Smooth muscle cell of the pulmonary artery (primary cell): Measurements from ENCODE around the gene PPIL6. TPM values are rescaled to one million over a fixed set of nuclear protein-coding genes. Genes with fewer than 3 reads are reported as not detected.

Experiments
- total RNA-seq: library from RNA; depleted of rRNA; stranded (reverse); fragments of >200 nt; gene quantifications from 2 replicates; pipeline ENCODE4 v1.2.3, GENCODE V29; 2014

Gene PPIL6
- total RNA-seq = 3.3 and 5.0 TPM in 2 replicates

GRCh38 chr6:109440331-109441068, at the start of gene PPIL6, which contains the start of gene SMPD2:
TSS of gene PPIL6 (minus strand) at chr6:109440628. CDS start at chr6:109440590, 38 bp downstream.
TSS of gene SMPD2 (plus strand) at chr6:109440724. CDS start at chr6:109441122, 398 bp downstream.

GRCh38 chr6:109482905-109483734, 42.7 kb upstream of the PPIL6 start, which contains the start of gene ZBTB24:
TSS of gene ZBTB24 (minus strand) at chr6:109483219. CDS start at chr6:109482026, 1,193 bp downstream.

GRCh38 chr6:109455437-109456110, 15.1 kb upstream of the PPIL6 start, which contains the start of gene MICAL1:
TSS of gene MICAL1 (minus strand) at chr6:109455772. CDS start at chr6:109454196, 1,576 bp downstream.

GRCh38 chr6:109381747-109382575, 58.5 kb downstream of the PPIL6 start, which contains the start of gene CD164:
TSS of gene CD164 (minus strand) at chr6:109382467. CDS start at chr6:109382378, 89 bp downstream.

Other genes with a start within 250 kb of the PPIL6 start
- 244 and 285 TPM in 2 replicates for gene CD164, start 58.2 kb downstream of the PPIL6 start, total RNA-seq
- gene SMPD2, start 96 bp upstream of the PPIL6 start, total RNA-seq = 7.7 and 8.6 TPM in 2 replicates
- 50.4 and 71.4 TPM in 2 replicates for gene MICAL1, start 15.1 kb upstream of the PPIL6 start, total RNA-seq
- 6.1 and 6.6 TPM in 2 replicates for gene ZBTB24, start 42.6 kb upstream of the PPIL6 start, total RNA-seq